Suprapubic skin (tissue), 3 donors: Measurements from ENCODE around the gene MANBA.

Source experiments
- CTCF ChIP-seq, 2 donors: fragments of 200-600 bp in 1 of 2; fragments of 450-650 bp in 1 of 2; sonication (generic) in 1 of 2; IDR thresholded peaks; one replicate each; pipeline ENCODE4 v1.5.1; 2016 to 2019; ENCODE audit warnings: antibody characterized with exemption in 2 of 2, mild to moderate bottlenecking in 1 of 2, moderate library complexity in 1 of 2
- POLR2A ChIP-seq, 2 donors: fragments of 450-650 bp; IDR thresholded peaks; one replicate each; pipeline ENCODE4 v1.6.1; 2017; ENCODE audit warnings: antibody characterized with exemption in 2 of 2, mild to moderate bottlenecking in 2 of 2, moderate library complexity in 2 of 2

DNA sequence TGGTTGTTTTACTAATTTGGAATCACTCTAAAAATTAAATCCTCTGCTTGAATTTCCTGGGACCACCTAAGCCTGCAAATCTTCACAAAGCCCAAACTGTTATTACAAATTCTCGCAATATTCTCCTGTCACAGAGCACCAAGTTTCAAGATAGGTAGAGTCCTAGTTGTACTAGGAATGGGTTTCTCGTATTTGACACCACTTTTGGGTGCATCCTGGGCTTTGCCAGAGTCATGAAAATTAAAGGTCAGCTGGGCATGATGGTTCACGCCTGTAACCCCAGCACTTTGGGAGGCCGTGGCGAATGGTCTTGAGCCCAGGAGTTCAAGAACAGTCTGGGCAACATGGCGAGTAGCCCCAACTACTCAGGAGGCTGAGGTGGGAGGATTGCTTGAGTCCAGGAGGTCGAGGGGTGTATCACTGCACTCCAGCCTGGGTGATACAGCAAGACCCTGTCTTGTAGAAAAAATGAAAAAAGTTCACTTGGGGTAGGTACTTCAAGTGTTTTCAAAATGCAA lies 30.6 kb upstream of the MANBA start:
- TF ChIP-seq CTCF (IDR thresholded peaks at IDR 0.05) = no peak
- TF ChIP-seq POLR2A (IDR thresholded peaks at IDR 0.05) = no peak
